HEK293 (cell line): ENCODE results near the gene MRPS10.

Experiments used
- PRDM1 ChIP-seq: fragments of 450-650 bp; formaldehyde crosslinking; IDR thresholded peaks from 2 replicates; pipeline ENCODE4; 2016; ENCODE audit warnings: missing biosample characterization, missing genetic modification characterization
- TCF7L2 ChIP-seq: IDR thresholded peaks from 2 replicates; pipeline ENCODE4 v1.6.1; 2011; ENCODE audit warnings: low read depth, mild to moderate bottlenecking, inconsistent platforms, low read length, moderate library complexity, borderline replicate concordance
- YY1 ChIP-seq: fragments of 450-650 bp; formaldehyde crosslinking; IDR thresholded peaks from 2 replicates; pipeline ENCODE4 v1.5.1; 2018; ENCODE audit warnings: missing biosample characterization, missing genetic modification characterization
- ZBTB1 ChIP-seq: fragments of 450-650 bp; formaldehyde crosslinking; IDR thresholded peaks from 2 replicates; pipeline ENCODE4 v1.5.1; 2016; ENCODE audit warnings: missing biosample characterization, missing genetic modification characterization
- ZNF132 ChIP-seq: fragments of 450-650 bp; formaldehyde crosslinking; IDR thresholded peaks from 2 replicates; pipeline ENCODE4 v1.5.1; 2017; ENCODE audit warnings: missing biosample characterization, missing genetic modification characterization, borderline replicate concordance
- ZNF302 ChIP-seq: fragments of 450-650 bp; formaldehyde crosslinking; IDR thresholded peaks from 2 replicates; pipeline ENCODE4 v1.5.1; 2016; ENCODE audit warnings: missing biosample characterization, missing genetic modification characterization, low read depth
- ZNF473 ChIP-seq: fragments of 450-650 bp; formaldehyde crosslinking; IDR thresholded peaks from 2 replicates; pipeline ENCODE4 v1.5.1; 2017; ENCODE audit warnings: missing biosample characterization, missing genetic modification characterization
- ZNF514 ChIP-seq: fragments of 450-650 bp; formaldehyde crosslinking; IDR thresholded peaks from 2 replicates; pipeline ENCODE4 v1.5.1; 2016; ENCODE audit warnings: missing biosample characterization, missing genetic modification characterization
- ZSCAN30 ChIP-seq: fragments of 450-650 bp; IDR thresholded peaks from 2 replicates; pipeline ENCODE4 v1.5.1; 2018; ENCODE audit warnings: missing biosample characterization, mild to moderate bottlenecking, missing genetic modification characterization, moderate library complexity
- TF ChIP-seq, protein P1 (sequence below): fragments of 450-650 bp; formaldehyde crosslinking; IDR thresholded peaks from 2 replicates; pipeline ENCODE4 v1.5.1; 2016; ENCODE audit warnings: missing biosample characterization, missing genetic modification characterization
- TF ChIP-seq, protein P2 (sequence below): fragments of 450-650 bp; formaldehyde crosslinking; IDR thresholded peaks from 2 replicates; pipeline ENCODE4 v1.5.1; 2016; ENCODE audit warnings: missing biosample characterization, missing genetic modification characterization
- TF ChIP-seq, protein P3 (sequence below): fragments of 450-650 bp; IDR thresholded peaks from 2 replicates; pipeline ENCODE4 v1.5.1; 2018; ENCODE audit warnings: missing biosample characterization, mild to moderate bottlenecking, missing genetic modification characterization
- TF ChIP-seq, protein P4 (sequence below): fragments of 450-650 bp; formaldehyde crosslinking; IDR thresholded peaks from 2 replicates; pipeline ENCODE4 v1.5.1; 2016; ENCODE audit warnings: missing biosample characterization, missing genetic modification characterization, low read depth
- TF ChIP-seq, protein P5 (sequence below): fragments of 450-650 bp; formaldehyde crosslinking; IDR thresholded peaks from 2 replicates; pipeline ENCODE4 v1.5.1; 2016; ENCODE audit warnings: missing biosample characterization, missing genetic modification characterization

DNA sequence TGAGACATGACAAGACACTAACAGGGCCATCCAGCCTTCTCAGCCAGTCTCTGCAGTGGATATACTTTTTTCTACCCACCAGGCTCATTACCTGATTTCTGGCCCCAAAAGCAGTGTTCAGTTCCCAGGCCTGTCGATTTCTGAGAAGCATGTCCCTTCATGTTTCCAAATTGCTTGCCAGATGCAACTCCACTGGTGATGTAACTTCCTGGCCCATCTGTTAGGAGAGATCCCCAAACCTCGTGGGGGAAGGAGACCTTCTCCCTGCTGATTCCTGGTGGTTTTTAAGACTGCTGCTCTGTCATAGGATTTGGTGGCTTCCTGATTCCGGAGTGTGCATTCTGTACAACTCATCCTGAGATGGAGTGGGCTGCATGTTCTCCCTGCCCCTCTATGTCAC is 31.6 kb upstream of the MRPS10 start:
- TF ChIP-seq, protein P1, sequence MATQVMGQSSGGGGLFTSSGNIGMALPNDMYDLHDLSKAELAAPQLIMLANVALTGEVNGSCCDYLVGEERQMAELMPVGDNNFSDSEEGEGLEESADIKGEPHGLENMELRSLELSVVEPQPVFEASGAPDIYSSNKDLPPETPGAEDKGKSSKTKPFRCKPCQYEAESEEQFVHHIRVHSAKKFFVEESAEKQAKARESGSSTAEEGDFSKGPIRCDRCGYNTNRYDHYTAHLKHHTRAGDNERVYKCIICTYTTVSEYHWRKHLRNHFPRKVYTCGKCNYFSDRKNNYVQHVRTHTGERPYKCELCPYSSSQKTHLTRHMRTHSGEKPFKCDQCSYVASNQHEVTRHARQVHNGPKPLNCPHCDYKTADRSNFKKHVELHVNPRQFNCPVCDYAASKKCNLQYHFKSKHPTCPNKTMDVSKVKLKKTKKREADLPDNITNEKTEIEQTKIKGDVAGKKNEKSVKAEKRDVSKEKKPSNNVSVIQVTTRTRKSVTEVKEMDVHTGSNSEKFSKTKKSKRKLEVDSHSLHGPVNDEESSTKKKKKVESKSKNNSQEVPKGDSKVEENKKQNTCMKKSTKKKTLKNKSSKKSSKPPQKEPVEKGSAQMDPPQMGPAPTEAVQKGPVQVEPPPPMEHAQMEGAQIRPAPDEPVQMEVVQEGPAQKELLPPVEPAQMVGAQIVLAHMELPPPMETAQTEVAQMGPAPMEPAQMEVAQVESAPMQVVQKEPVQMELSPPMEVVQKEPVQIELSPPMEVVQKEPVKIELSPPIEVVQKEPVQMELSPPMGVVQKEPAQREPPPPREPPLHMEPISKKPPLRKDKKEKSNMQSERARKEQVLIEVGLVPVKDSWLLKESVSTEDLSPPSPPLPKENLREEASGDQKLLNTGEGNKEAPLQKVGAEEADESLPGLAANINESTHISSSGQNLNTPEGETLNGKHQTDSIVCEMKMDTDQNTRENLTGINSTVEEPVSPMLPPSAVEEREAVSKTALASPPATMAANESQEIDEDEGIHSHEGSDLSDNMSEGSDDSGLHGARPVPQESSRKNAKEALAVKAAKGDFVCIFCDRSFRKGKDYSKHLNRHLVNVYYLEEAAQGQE (tag by site-specific recombination): no peak
- TF ChIP-seq, protein P2, sequence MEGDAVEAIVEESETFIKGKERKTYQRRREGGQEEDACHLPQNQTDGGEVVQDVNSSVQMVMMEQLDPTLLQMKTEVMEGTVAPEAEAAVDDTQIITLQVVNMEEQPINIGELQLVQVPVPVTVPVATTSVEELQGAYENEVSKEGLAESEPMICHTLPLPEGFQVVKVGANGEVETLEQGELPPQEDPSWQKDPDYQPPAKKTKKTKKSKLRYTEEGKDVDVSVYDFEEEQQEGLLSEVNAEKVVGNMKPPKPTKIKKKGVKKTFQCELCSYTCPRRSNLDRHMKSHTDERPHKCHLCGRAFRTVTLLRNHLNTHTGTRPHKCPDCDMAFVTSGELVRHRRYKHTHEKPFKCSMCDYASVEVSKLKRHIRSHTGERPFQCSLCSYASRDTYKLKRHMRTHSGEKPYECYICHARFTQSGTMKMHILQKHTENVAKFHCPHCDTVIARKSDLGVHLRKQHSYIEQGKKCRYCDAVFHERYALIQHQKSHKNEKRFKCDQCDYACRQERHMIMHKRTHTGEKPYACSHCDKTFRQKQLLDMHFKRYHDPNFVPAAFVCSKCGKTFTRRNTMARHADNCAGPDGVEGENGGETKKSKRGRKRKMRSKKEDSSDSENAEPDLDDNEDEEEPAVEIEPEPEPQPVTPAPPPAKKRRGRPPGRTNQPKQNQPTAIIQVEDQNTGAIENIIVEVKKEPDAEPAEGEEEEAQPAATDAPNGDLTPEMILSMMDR (tag by site-specific recombination): no peak
- TF ChIP-seq ZNF473 (tag by site-specific recombination) (no peak), TCF7L2 (no peak), ZNF132 (tag by site-specific recombination) (no peak), ZBTB1 (tag by site-specific recombination) (no peak), YY1 (tag by site-specific recombination) (no peak), ZSCAN30 (tag by site-specific recombination) (no peak), ZNF302 (no peak), PRDM1 (tag by site-specific recombination) (no peak), ZNF514 (tag by site-specific recombination) (no peak)
- TF ChIP-seq, protein P3, sequence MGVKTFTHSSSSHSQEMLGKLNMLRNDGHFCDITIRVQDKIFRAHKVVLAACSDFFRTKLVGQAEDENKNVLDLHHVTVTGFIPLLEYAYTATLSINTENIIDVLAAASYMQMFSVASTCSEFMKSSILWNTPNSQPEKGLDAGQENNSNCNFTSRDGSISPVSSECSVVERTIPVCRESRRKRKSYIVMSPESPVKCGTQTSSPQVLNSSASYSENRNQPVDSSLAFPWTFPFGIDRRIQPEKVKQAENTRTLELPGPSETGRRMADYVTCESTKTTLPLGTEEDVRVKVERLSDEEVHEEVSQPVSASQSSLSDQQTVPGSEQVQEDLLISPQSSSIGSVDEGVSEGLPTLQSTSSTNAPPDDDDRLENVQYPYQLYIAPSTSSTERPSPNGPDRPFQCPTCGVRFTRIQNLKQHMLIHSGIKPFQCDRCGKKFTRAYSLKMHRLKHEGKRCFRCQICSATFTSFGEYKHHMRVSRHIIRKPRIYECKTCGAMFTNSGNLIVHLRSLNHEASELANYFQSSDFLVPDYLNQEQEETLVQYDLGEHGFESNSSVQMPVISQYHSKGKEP: no peak
- TF ChIP-seq, protein P4, sequence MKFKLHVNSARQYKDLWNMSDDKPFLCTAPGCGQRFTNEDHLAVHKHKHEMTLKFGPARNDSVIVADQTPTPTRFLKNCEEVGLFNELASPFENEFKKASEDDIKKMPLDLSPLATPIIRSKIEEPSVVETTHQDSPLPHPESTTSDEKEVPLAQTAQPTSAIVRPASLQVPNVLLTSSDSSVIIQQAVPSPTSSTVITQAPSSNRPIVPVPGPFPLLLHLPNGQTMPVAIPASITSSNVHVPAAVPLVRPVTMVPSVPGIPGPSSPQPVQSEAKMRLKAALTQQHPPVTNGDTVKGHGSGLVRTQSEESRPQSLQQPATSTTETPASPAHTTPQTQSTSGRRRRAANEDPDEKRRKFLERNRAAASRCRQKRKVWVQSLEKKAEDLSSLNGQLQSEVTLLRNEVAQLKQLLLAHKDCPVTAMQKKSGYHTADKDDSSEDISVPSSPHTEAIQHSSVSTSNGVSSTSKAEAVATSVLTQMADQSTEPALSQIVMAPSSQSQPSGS: no peak
- TF ChIP-seq, protein P5, sequence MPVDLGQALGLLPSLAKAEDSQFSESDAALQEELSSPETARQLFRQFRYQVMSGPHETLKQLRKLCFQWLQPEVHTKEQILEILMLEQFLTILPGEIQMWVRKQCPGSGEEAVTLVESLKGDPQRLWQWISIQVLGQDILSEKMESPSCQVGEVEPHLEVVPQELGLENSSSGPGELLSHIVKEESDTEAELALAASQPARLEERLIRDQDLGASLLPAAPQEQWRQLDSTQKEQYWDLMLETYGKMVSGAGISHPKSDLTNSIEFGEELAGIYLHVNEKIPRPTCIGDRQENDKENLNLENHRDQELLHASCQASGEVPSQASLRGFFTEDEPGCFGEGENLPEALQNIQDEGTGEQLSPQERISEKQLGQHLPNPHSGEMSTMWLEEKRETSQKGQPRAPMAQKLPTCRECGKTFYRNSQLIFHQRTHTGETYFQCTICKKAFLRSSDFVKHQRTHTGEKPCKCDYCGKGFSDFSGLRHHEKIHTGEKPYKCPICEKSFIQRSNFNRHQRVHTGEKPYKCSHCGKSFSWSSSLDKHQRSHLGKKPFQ (tag by site-specific recombination): no peak
